GM19193 (cell line): ENCODE results near the gene PIP4K2C.

Source experiments
- POLR2A ChIP-seq: IDR thresholded peaks from 4 replicates; pipeline ENCODE4 v1.6.1; 2011; ENCODE audit not compliant: insufficient read depth, insufficient read length; ENCODE audit errors: extremely low read depth

Gene PIP4K2C

DNA sequence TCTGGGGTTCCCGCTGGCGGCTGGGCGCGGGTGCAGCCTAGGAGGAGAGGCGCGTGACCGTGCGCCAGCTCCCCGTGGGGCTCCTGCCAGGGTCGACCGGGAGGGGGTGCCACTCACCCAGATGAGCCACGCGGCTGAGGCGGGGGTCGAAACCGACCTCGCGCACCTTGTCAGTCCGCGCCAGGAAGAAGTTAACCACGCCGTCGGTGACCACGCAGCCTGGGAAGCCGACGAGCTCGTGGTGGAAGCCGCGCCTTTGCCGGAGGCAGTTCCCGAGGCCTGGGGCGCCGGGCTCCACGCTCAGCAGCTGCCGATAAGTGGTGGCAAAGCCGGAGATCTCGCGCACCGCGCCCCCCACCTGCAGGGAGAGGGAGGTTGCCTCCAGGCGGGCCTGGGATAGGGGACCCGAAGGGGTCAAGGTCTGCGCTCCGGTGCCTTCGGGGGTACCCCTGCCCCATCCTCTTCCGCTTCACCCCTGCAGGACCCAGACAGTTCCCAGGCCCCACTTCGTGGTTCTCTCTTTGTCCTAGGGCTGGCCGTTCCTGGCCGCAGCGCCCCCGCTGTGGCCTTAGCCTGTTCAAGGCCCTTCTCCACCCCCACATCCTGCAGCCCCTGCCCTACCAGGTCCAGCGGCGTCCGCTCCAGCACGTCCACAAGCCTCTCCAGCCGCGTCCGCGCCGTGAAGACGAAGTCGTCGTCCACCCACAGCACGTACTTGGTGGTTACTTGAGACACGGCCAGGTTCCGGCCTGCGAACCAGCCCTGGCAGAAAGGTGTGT, 36.7 kb downstream of the PIP4K2C start:
- TF ChIP-seq POLR2A = no peak

GRCh38 chr12:57628280-57629191, 37.5 kb downstream of the PIP4K2C start:
- TF ChIP-seq POLR2A = no peak

GRCh38 chr12:57629897-57630471, 39.0 kb downstream of the PIP4K2C start:
- TF ChIP-seq POLR2A = no peak

GRCh38 chr12:57630891-57631433, 40.0 kb downstream of the PIP4K2C start:
- no peak for TF ChIP-seq POLR2A

DNA sequence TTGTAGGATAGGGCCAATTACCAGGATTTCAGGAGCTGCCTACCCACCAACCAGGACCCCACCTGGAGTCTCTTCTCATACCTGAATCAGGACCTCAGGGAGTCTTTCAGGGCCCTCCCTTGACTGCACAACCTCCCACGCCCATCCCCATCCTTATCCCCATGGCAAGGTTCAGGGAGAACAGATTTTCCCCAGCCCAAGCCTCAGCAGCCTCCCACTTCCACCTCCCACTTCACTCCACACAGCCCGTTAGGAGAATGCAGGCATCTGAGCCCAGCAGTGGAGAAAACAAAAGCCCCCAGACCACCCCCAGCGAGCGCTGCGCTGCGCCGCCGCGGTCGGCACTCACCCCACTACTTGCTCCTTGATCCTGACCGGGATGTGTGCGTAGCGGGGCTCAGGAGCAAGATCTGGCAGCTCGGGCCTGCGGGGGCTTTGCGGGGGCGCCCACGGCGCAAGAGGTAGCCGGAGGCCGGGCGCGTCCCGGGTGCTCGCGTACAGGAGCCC, 40.6 kb downstream of the PIP4K2C start:
- TF ChIP-seq POLR2A = no peak

- no peak for TF ChIP-seq POLR2A
Observed at GRCh38 chr12:57632073-57632957, 41.3 kb downstream of the PIP4K2C start.

GRCh38 chr12:57632958-57633840, 42.2 kb downstream of the PIP4K2C start, which contains the start of gene B4GALNT1:
TSS of gene B4GALNT1 (minus strand) at chr12:57633201. CDS start at chr12:57632132, 1,069 bp downstream.
- TF ChIP-seq POLR2A = no peak

- no peak for TF ChIP-seq POLR2A
Observed at GRCh38 chr12:57637364-57637763, 46.4 kb downstream of the PIP4K2C start.

DNA sequence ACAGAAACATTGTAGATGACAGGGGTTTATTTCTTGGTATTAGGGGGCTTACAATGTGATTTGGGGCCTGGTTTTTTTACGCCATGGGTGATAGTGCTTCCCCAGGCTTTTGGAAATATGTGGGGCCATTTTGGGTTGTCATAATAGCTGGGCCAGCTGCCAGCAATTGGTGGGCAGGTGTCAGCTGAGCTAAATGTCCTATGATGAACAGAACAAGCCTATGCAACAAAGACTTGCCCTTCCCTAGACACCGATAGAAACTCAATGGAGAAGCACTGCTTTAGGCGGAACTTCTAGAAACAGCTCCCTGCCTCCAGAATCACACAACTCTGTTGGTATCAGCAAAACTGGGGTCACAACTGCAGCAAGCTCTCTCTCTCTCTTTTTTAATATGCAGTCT, 47.1 kb downstream of the PIP4K2C start:
- TF ChIP-seq POLR2A = no peak

DNA sequence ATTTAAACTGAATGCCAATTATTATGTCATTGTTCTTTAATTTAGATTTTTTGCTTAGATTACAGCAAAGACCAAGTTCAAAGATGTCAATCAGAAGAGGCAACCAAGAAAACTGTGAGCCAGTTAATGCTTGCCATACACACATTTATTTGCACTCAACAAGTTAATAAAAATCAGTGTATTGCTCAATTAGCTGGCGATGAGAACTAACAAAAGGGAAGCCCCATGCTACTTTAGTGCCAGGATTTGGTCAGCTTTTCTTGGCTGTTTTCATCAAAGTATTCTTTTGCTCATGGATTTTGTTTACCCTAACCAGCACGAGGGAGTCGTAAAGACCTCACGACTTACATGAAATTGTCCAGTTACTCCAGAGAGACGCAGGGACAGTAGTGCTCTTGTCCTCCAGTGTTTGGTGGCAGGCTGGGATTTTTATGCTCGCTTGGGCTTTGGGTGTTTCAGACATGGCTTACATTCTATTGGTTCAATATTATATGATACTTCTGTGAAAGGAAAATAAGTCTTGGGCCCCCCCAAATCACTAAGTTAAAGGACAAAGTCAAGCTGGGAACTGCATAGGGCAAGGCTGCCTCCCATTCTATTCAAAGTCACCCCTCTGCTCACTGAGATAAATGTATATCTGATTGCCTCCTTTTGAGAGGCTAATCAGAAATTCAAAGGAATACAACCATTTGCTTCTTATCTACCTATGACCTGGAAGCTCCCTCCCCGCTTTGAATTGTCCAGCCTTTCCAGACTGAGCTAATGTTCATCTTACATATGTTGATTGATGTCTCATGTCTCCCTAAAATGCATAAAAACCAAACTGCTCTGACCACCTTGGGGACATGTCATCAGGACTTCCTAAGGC, 49.4 kb downstream of the PIP4K2C start:
- no peak for TF ChIP-seq POLR2A

DNA sequence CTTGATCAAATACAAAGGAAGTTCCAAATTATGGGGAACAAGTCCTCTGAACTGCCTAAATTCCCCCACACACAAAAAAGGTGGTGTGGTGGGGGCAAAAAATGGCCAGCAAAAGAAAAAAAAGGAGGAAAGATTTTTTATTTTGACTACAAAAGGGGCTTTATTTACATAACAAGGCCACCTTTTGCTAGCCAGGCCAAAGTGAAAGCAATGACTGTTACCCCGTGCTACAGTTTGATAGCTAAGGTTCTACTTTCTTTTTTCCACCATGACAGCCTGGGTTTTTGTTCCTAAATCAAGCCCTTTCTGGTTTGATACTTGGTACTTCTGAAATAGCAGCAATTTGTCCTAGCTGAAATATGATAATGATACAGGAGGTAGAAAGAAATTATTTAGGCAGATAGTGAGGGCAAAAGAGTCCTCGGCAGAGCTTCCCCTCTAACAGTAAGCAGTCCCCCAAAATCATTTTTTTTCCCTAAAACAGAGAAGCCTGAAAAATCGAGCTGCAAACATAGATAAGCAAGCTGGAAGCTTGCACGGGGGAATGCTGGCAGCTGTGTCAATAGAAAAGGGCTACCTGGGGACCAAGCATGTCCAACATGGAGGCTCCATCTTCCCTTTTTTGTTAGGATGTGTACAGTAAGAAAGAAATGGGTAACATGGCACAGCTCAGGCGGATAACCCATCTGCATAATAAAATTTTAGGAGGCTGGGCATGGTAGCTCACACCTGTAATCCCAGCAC, 50.9 kb downstream of the PIP4K2C start:
- TF ChIP-seq POLR2A = no peak
